GM12892 (cell line): ENCODE measurements around the gene RIIAD1.

ENCODE experiments used
- POLR2A ChIP-seq: IDR thresholded peaks from 2 replicates; pipeline ENCODE4 v1.6.1; 2011; ENCODE audit warnings: low read depth, low read length, control low read depth
- POLR2AphosphoS5 ChIP-seq: IDR thresholded peaks from 2 replicates; pipeline ENCODE4 v1.6.1; 2011; ENCODE audit warnings: low read depth, low read length, control low read depth

DNA sequence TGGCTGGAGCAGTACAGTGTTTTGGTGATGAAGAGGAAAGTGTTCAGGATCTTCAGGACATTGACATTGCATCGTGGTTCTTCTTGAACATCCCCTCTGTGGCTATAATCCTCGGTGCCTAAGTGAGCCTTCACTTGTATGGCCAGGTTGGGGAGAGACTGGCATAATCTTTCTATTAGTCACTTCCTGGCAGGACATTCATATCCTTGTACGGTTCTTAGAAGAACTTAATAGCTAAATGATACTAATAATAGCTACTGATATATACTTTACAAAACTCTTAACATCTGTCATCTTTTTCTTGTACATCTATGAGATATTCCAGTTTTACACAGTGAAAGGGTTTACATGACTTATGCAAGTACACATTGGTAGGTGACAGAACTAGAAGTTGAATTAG, 40.5 kb upstream of the RIIAD1 start:
- no peak for TF ChIP-seq POLR2A
- TF ChIP-seq POLR2AphosphoS5 = no peak
